ENCODE measurements around the gene FHAD1. TPM values are rescaled to one million over a fixed set of nuclear protein-coding genes. Genes with fewer than 3 reads are reported as not detected.

FHAD1 gene
- total and polyA plus RNA-seq, 10 of the 15 experiments (the other 5 are each of a cell fraction or from before 2014, with no cell fraction given) = 0.09 to 1.0 (median 0.32) TPM; not detected in 2

GRCh38 chr1:15280416-15280815 is 33.4 kb downstream of the FHAD1 start:
- Histone ChIP-seq H3K79me2 (ENCODE audit: control insufficient read depth, insufficient read depth, low read length) (no peaks in the 10 kb centered on the region), H3K9ac (ENCODE audit: control insufficient read depth, insufficient read depth, low read length) (no peak overlapping the region), H3K4me2 (ENCODE audit: control insufficient read depth, insufficient read depth) (no peak overlapping the region), H3K9me3 (replicated peaks; ENCODE audit: control insufficient read depth, insufficient read depth, low read length) (no peaks in the 10 kb centered on the region), H2AFZ (ENCODE audit: control insufficient read depth, low read depth, low read length) (no peak overlapping the region), H3K4me3 (no peak overlapping the region), H3K27ac (ENCODE audit: control insufficient read depth, insufficient read depth) (no peak overlapping the region), H4K20me1 (ENCODE audit: control insufficient read depth, insufficient read depth) (no peaks in the 10 kb centered on the region), H3K4me1 (ENCODE audit: control insufficient read depth, insufficient read depth, low read length) (no peaks in the 10 kb centered on the region), H3K36me3 (ENCODE audit: control insufficient read depth in 2 of 2, insufficient read depth in 2 of 2, low read length in 1 of 2) (no peaks in the 10 kb centered on the region), H3K27me3 (replicated peaks in 1 of 2; ENCODE audit: control insufficient read depth in 2 of 2, insufficient read depth in 2 of 2, low read length in 1 of 2) (no peaks in the 10 kb centered on the region; a peak in 1 of 4 replicates)
- TF ChIP-seq YY1 (IDR thresholded peaks at IDR 0.05; ENCODE audit: low read depth, low read length) (no peak), ETV6 (conservative IDR thresholded peaks at IDR 0.05 in 1 of 2, IDR thresholded peaks at IDR 0.05 in 1 of 2; ENCODE audit: borderline replicate concordance in 1 of 2, low read depth in 1 of 2) (no peak), KLF5 (IDR thresholded peaks at IDR 0.05; ENCODE audit: partially characterized antibody) (no peak), TCF12 (IDR thresholded peaks at IDR 0.05; ENCODE audit: low read depth, low read length) (no peak), CREB1 (IDR thresholded peaks at IDR 0.05; ENCODE audit: low read depth) (no peak), MXI1 (IDR thresholded peaks at IDR 0.05; ENCODE audit: low read depth, low read length) (no peak), SP1 (IDR thresholded peaks at IDR 0.05; ENCODE audit: low read depth, low read length) (no peak), IRF5 (IDR thresholded peaks at IDR 0.05; ENCODE audit: borderline replicate concordance) (no peak), DPF2 (IDR thresholded peaks at IDR 0.05) (no peak), SIN3A (IDR thresholded peaks at IDR 0.05; ENCODE audit: low read depth, low read length) (no peak), BACH1 (IDR thresholded peaks at IDR 0.05; ENCODE audit: borderline replicate concordance) (no peak), PAX8 (IDR thresholded peaks at IDR 0.05) (no peak), CEBPZ (IDR thresholded peaks at IDR 0.05; ENCODE audit: low read depth, low read length) (no peak), EP300 (IDR thresholded peaks at IDR 0.05; ENCODE audit: borderline replicate concordance in 1 of 2, control insufficient read depth in 1 of 2, low read depth in 2 of 2, low read length in 2 of 2) (no peak), ZNF687 (IDR thresholded peaks at IDR 0.05) (no peak), KAT2A (conservative IDR thresholded peaks at IDR 0.05; ENCODE audit: control insufficient read depth, low read depth, low read length) (no peak), YBX1 (IDR thresholded peaks at IDR 0.05) (no peak)
- ATAC-seq = no peak
- ChIA-PET SMC1A (ENCODE audit: uncharacterized antibody, unreplicated experiment) (interaction anchor here (1.1 to 1.5 kb wide), 3 partner anchors 9 to 129 kb away, joined by 3 to 5 read pairs (median 4); no protein-coding TSS in a partner anchor), POLR2A (no interaction called here), RAD21 (ENCODE audit: unreplicated experiment) (interaction anchor here (1.2 to 3.0 kb wide), 2 partner anchors 9 to 152 kb away, joined by 6 to 12 read pairs; no protein-coding TSS in a partner anchor), CTCF (interaction anchor here (1.0 to 3.5 kb wide), 6 partner anchors 8 to 152 kb away, joined by 3 to 31 read pairs (median 4); no protein-coding TSS in a partner anchor)
- 19% methylated on average over 10 of the region's 10 CpGs for WGBS (ENCODE audit: insufficient coverage, insufficient replicate concordance, low lambda C conversion rate, missing lambda C conversion rate)
- no peak for FAIRE-seq
- no TSS peak for BruUV-seq (replicated peaks)
- in situ Hi-C loops (cut with MboI) (no loop called here), intact Hi-C loops (cut with micrococcal nuclease; ENCODE audit: unreplicated experiment) (no loop called here)
- DNase-seq (ENCODE audit: low read depth, low spot score) = no peak
